Measurements from ENCODE around the gene TFAP2A.

The TFAP2A gene

GRCh38 chr6:10412461-10413261 lies 2.2 kb downstream of the TFAP2A start:
- DNase-seq = peak in 1 of 2 experiments; percentile 61

- peak in 1 of 2 experiments; percentile 61 for DNase-seq
Observed at GRCh38 chr6:10411971-10412460, 2.9 kb downstream of the TFAP2A start.

GRCh38 chr6:10411131-10411970 lies 3.5 kb downstream of the TFAP2A start:
- no peak for DNase-seq

GRCh38 chr6:10410207-10411050 lies 4.4 kb downstream of the TFAP2A start:
- DNase-seq = no peak

- DNase-seq = no peak
Observed at GRCh38 chr6:10409731-10410206, 5.1 kb downstream of the TFAP2A start.

- DNase-seq = no peak
Observed at GRCh38 chr6:10409233-10409721, 5.6 kb downstream of the TFAP2A start.

GRCh38 chr6:10408457-10408856 lies 6.4 kb downstream of the TFAP2A start:
- DNase-seq = no peak

- no peak for DNase-seq
Observed at GRCh38 chr6:10407674-10408054, 7.2 kb downstream of the TFAP2A start.

- DNase-seq = peak in 1 of 2 experiments; percentile 20
Observed at GRCh38 chr6:10407018-10407673, 7.7 kb downstream of the TFAP2A start.

GRCh38 chr6:10406556-10406955 lies 8.3 kb downstream of the TFAP2A start:
- DNase-seq = peak in 1 of 2 experiments; percentile 22

- DNase-seq = no peak
Observed at GRCh38 chr6:10405513-10405900, 9.4 kb downstream of the TFAP2A start.

GRCh38 chr6:10404799-10405512 lies 9.9 kb downstream of the TFAP2A start:
- DNase-seq = no peak

- DNase-seq = peak; percentile 96 to 98
Observed at GRCh38 chr6:10404107-10404798, 10.6 kb downstream of the TFAP2A start.

GRCh38 chr6:10403385-10404106 lies 11.3 kb downstream of the TFAP2A start:
- DNase-seq = no peak

GRCh38 chr6:10402648-10403311 lies 12.1 kb downstream of the TFAP2A start:
- DNase-seq = peak in 1 of 2 experiments; percentile 12

GRCh38 chr6:10401632-10402223 lies 13.1 kb downstream of the TFAP2A start:
- no peak for DNase-seq

- DNase-seq = no peak
Observed at GRCh38 chr6:10401004-10401536, 13.8 kb downstream of the TFAP2A start.

GRCh38 chr6:10400330-10400729 lies 14.5 kb downstream of the TFAP2A start:
- DNase-seq = no peak

- no peak for DNase-seq
Observed at GRCh38 chr6:10399451-10399850, 15.4 kb downstream of the TFAP2A start.

Data from NCI-H1930 (cell line).